UCSD-AML1 (cell line): ENCODE results near the gene NTN1.
A peak's percentile ranks its signal among the peaks of the same experiment; 100 is the strongest.

Source experiments
- DNase-seq: peaks from one replicate; lab custom pipeline; 2025; ENCODE audit not compliant: unreplicated experiment; lab: John Stamatoyannopoulos, UW

NTN1 gene

GRCh38 chr17:9035249-9035648, 13.9 kb downstream of the NTN1 start:
- no peak for DNase-seq

DNA sequence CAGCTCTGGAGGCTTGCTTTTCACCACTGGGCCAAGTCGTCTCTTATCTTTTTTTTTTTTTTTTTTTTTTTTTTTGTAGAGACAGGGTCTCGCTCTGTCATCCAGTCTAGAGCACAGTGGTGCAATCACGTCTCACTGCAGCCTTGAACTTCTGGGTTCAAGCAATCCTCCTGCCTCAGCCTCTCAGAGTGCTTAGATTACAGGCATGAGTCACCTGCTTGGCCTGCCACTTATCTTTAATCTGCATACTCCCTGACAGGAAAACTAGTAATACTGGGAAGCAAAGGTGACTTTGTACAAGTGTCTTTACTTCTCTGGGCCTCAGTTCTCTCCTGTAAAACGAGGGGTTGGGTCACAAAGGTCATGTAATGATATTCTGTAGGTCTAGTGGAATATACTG, 15.0 kb downstream of the NTN1 start:
- DNase-seq, result no peak

DNA sequence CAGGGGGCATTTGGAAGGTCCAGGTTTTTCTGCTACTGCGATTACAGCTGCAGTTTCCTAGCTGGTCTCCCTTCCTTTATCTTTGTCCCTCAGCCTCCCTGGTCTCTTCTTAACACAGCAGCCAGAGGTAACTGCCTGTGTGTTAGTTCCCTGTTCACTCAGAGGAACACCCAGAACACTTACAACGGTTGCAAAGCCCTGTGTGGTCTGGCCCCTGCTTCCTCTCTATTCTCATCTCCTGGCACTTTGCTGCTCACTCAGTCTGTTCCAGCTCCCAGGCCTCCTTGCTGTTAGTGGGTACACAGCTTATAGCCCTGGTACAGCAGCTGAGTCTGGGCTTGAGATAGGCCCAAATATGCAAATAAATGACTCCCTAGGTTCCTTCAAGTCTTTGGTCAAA, 16.4 kb downstream of the NTN1 start:
- peak; percentile 41 for DNase-seq

- DNase-seq, result no peak
These were observed 17.1 kb downstream of the NTN1 start for GRCh38 chr17:9038380-9038779.

- DNase-seq, result no peak
These were observed 23.6 kb downstream of the NTN1 start for GRCh38 chr17:9044772-9045463.

DNA sequence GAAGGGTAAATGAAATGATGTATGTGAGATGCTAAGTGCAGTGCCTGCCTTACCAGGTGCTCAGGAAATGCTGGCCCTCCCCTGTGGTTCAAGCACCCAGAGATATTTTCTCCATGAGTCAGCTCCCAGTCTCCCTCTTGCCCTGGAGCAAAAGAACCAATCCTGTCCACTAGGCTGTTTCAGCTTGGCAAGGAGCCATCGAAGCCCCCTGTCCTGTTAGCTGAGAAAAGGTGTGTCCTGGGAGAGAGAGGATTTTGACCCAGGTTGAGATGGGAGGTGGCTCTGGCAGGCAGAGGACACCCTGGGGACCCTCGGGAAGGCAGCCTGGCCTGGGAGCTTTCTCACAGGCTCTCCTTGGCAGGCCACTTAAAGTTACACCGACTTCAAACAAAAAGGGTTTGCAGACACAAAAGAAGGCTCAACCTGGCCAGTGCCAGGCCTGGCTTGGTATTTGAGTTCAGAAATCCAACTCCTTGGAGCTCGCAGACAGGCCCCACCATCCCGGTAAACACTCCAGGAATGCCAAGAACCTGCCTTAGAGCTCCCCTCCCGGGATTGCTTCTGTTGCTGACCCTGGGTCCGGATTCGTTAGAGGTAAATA, 29.6 kb downstream of the NTN1 start:
- no peak for DNase-seq

GRCh38 chr17:9051561-9051960, 30.3 kb downstream of the NTN1 start:
- DNase-seq, result no peak

DNA sequence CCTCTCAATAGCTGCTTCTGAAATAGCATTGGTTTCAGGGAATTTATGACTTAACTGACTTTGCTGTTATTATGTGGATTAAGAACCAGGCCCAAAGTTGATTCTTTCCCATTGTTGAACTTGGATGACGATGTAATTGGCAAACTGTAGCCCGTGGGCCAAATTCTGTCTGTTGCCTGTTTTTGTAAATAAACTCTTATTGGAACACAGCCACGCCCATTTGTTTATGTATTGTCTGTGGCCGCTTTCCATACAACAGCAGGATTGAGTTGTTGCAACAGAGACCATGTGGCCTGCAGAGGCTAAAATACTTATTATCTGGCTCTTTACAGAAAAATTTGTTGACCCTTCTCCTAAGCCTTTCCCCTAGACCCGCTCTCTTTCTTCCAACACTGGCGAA, 31.6 kb downstream of the NTN1 start:
- no peak for DNase-seq

DNA sequence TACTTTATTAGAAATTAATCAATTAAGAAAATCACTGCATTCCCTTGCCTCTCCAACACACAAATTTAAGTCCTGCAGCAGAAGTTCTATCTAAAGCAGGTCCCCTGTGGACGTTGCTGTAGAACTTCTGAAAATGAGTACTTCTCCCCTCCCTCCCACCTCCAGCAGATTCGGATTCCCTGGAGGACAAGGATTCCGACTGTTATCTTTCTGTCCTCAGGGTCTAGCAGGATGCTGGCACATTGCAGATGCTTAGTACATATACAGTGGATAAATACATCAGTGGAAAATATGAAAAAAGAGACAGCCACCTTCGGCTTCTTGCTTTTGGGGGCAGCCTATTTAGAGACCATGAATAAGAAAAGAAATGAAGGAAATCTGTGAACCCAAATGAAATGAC, 32.1 kb downstream of the NTN1 start:
- DNase-seq, result no peak

DNA sequence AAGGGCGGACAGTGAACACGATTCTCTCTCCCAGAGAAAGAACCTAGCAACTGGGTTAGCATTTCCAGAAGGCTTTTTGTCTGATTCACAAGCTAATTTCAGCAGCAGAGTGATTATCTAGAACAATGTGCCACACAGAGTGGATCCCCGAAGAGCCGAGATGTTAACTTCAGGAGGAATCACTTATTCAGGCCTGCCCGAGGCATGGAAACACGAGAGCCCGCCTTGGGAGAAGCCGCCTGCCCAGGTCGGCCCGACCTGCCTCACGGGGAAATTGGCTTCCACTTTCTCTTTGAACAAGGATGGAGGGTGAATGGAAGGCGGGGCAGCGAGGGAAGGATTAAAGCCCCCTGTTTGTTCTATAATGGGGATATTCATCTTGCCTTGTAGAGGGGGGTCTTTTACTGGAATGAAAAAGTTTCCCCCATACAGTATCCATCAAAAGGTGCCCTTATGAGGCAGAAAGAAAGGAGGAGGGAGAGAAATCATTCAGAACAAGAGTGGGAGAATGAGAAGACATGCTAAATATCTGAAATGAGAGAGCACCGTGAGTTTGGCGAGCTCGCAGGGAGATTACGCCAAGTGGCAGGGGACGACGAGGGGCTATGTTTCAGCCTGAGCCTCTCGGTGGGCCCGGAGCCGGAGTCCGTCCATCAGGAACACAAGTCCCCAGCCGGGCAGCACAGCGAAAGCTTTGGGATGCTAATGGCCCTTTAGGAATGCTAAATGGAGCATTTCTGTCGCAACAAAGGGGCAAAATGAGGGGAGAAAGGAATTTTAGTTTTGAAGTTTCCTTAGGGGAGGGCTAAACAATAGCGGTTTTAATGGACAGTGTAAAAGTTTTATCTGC, 33.0 kb downstream of the NTN1 start:
- DNase-seq, result no peak

- no peak for DNase-seq
These were observed 34.0 kb downstream of the NTN1 start for GRCh38 chr17:9055281-9055680.

DNA sequence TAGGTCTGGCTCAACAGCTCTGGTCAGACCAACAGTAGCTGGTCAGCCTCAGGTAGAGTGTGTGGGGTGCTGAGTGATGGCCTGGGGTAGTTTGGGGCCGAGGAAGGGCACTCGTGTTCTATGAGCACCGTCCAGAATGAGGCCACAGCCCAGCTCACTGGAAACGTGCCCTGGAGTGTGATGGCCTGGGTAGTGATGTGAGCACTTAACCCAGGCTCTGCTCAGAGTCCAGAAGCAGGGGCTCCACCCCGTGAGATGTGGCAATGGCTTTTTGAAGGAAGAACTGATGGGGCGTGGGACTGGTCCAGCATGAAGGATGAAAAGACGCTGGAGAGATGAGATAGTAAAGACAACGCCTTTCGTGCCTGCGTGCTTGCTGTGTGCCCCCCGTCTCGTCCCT, 35.3 kb downstream of the NTN1 start:
- no peak for DNase-seq

- no peak for DNase-seq
These were observed 36.0 kb downstream of the NTN1 start for GRCh38 chr17:9057310-9057709.

- no peak for DNase-seq
These were observed 41.1 kb downstream of the NTN1 start for GRCh38 chr17:9062399-9062902.

DNA sequence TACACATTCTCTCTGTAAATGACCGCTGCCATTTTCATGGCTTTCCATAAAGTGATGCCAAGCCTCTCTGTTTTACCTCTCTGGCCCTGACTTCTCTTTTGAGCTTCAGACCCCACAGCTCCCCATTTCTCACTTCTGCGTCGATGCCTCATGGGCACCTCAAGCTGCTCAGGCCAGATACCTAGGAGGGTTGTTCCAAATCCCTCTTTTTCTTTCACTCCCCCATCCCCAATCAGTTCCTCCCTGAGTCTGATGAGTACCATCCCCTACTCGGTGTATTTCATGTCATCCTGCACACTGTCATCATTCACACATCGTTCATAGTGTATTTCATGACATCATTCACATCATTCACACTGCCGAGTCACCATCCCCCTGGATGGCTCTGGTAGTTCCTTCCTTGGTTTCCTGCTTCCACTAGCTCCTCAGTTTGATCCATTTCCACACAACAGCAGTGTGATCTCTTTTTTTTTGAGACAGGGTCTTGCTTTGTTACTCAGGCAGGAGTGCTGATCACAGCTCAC, 43.1 kb downstream of the NTN1 start:
- DNase-seq, result no peak

- no peak for DNase-seq
These were observed 49.7 kb downstream of the NTN1 start for GRCh38 chr17:9071016-9071415.

- no peak for DNase-seq
These were observed 50.6 kb downstream of the NTN1 start for GRCh38 chr17:9071811-9072498.

- DNase-seq, result no peak
These were observed 51.5 kb downstream of the NTN1 start for GRCh38 chr17:9072696-9073339.

DNA sequence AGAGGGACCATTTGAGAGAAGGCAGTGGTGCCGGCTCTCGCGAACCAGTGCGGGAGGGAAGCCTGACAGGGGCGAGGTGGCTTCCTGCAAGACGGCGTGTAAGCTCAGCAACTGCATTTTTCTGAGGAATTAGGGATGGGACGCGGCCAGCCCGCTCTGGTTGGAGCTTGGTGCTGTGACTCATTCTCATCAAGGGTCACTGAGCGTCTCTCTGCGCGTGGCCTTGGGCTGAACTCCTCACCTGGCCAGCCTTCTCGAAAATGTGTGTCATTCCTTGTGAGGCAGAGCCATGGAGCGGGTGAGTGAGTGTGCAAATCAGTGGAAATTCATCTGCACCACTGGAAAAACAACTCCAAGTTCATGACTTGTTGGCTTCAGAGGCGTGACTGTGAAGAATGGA, 52.8 kb downstream of the NTN1 start:
- DNase-seq, result no peak

DNA sequence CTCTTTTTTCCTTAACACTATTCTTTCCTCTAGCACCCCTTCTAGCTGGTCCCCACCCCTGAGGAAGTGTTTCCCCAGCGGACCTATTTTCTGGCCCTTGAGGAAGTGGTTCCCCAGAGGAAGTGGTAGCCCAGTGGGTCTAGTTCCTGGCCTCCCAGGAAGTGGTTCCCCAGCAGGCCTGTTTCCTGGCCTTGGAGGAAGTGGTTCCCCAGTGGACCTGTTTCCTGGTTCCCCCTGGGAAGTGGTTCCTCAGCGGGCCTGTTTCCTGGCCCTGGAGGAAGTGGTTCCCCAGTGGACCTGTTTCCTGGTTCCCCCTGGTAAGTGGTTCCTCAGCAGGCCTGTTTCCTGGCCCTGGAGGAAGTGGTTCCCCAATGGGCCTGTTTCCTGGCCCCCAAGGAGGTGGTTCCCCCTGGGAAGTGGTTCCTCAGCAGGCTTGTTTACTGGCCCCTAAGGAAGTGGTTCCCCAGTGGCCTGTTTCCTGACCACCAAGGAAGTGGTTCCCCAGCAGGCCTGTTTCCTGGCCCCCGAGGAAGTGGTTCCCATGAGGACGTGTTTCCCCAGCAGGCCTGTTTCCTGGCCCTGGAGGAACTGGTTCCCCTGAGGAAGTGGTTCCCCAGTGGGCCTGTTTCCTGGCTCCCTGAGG, 58.3 kb downstream of the NTN1 start:
- peak; percentile 48 for DNase-seq
